GM12878 (cell line): ENCODE data around the gene CSK. TPM values are rescaled to one million over a fixed set of nuclear protein-coding genes. Genes with fewer than 3 reads are reported as not detected.

ENCODE experiments used
- ATAC-seq: fragments of 200-7000 bp; cut with Tn5 transposase; 3 replicates; pipeline ENCODE4 v1.9.1; 2020; ENCODE audit warnings: mild to moderate bottlenecking, moderate library complexity
- BruUV-seq: library from RNA; stranded (reverse); fragments of 400-500 nt; replicated peaks from 2 replicates; lab custom pipeline; 2021; lab: Mats Ljungman, UMichigan
- CTCF ChIA-PET: fragments of 300-600 bp; sonication (Branson Sonifier 250); formaldehyde crosslinking; extraction: SDS; loops from one replicate; lab custom pipeline; 2021; ENCODE audit warnings: inconsistent platforms; lab: Yijun Ruan, JAX
- POLR2A ChIA-PET: fragments of 350-600 bp; formaldehyde crosslinking; extraction: SDS; loops from one replicate; lab custom pipeline; 2021; ENCODE audit warnings: inconsistent platforms; lab: Charles Lee
- RAD21 ChIA-PET: fragments of 300-600 bp; sonication (Branson Sonifier 250); formaldehyde crosslinking; loops from one replicate; lab custom pipeline; 2023; ENCODE audit warnings: antibody characterized with exemption; ENCODE audit not compliant: unreplicated experiment; lab: Charles Lee
- SMC1A ChIA-PET: fragments of 300-600 bp; sonication (Branson Sonifier 250); formaldehyde crosslinking; loops from one replicate; lab custom pipeline; 2023; ENCODE audit not compliant: unreplicated experiment, uncharacterized antibody; lab: Charles Lee
- DNase-seq: peaks from one replicate; pipeline ENCODE4 v3.0.0-alpha.2; 2011; ENCODE audit warnings: low read depth, low spot score
- FAIRE-seq: peaks from 3 replicates; lab custom pipeline; 2011; peaks lifted over from hg19 to GRCh38; lab: Jason Lieb, UNC
- H2AFZ ChIP-seq: 2 replicates; pipeline ENCODE4 v1.6.0; 2011; ENCODE audit warnings: low read depth, low read length, control low read depth; ENCODE audit not compliant: control insufficient read depth
- H3K27ac ChIP-seq: 2 replicates; pipeline ENCODE4 v1.5.1; 2011; ENCODE audit warnings: control low read depth; ENCODE audit not compliant: control insufficient read depth, insufficient read depth
- H3K27me3 ChIP-seq, 2 experiments: replicated peaks in 1 of 2; 2 replicates each; pipeline versions ENCODE4 v1.6.0 to v1.6.1; 2011; ENCODE audit warnings: low read length in 1 of 2; ENCODE audit not compliant: control insufficient read depth in 2 of 2, insufficient read depth in 2 of 2
- H3K36me3 ChIP-seq, 2 experiments: 2 replicates each; pipeline ENCODE4 v1.5.1; 2011; ENCODE audit warnings: low read length in 1 of 2; ENCODE audit not compliant: control insufficient read depth in 2 of 2, insufficient read depth in 2 of 2
- H3K4me1 ChIP-seq: 2 replicates; pipeline ENCODE4 v1.6.1; 2011; ENCODE audit warnings: mild to moderate bottlenecking, low read length, moderate library complexity, mixed read lengths; ENCODE audit not compliant: control insufficient read depth, insufficient read depth
- H3K4me2 ChIP-seq: 2 replicates; pipeline ENCODE4 v1.6.0; 2011; ENCODE audit warnings: control low read depth; ENCODE audit not compliant: control insufficient read depth, insufficient read depth
- H3K4me3 ChIP-seq: fragments of 200-600 bp; sonication (generic); 2 replicates; pipeline ENCODE4 v1.5.1; 2016
- H3K79me2 ChIP-seq: 2 replicates; pipeline ENCODE4 v1.6.0; 2011; ENCODE audit warnings: low read length; ENCODE audit not compliant: control insufficient read depth, insufficient read depth
- H3K9ac ChIP-seq: 2 replicates; pipeline ENCODE4 v1.8.0; 2011; ENCODE audit warnings: low read length, control low read depth, mixed read lengths; ENCODE audit not compliant: control insufficient read depth, insufficient read depth
- H3K9me3 ChIP-seq: replicated peaks from 3 replicates; pipeline ENCODE4 v1.5.1; 2011; ENCODE audit warnings: mild to moderate bottlenecking, low read length; ENCODE audit not compliant: control insufficient read depth, insufficient read depth
- H4K20me1 ChIP-seq: 2 replicates; pipeline ENCODE4 v1.6.0; 2011; ENCODE audit not compliant: control insufficient read depth, insufficient read depth
- ASH2L ChIP-seq: fragments of 300-600, 200-600 bp; sonication (generic); IDR thresholded peaks from 2 replicates; pipeline ENCODE4 v1.6.1; 2017; ENCODE audit warnings: low read depth, mild to moderate bottlenecking, borderline replicate concordance
- ATF7 ChIP-seq: fragments of 450-650 bp; IDR thresholded peaks from 2 replicates; pipeline ENCODE4 v1.6.1; 2016; ENCODE audit warnings: low read depth, mild to moderate bottlenecking
- BRCA1 ChIP-seq: IDR thresholded peaks from 2 replicates; pipeline ENCODE4 v1.6.1; 2011; ENCODE audit warnings: low read depth, low read length, improper control_type of control experiment
- HCFC1 ChIP-seq: fragments of 150-350 bp; IDR thresholded peaks from 2 replicates; pipeline ENCODE4 v1.6.1; 2014; ENCODE audit warnings: low read length
- HDGF ChIP-seq: fragments of 450-650 bp; IDR thresholded peaks from 2 replicates; pipeline ENCODE4 v1.6.1; 2016; ENCODE audit warnings: antibody characterized with exemption
- HSF1 ChIP-seq: fragments of 150-350 bp; IDR thresholded peaks from 2 replicates; pipeline ENCODE4 v1.6.1; 2014; ENCODE audit warnings: mild to moderate bottlenecking, low read depth, low read length
- RB1 ChIP-seq: fragments of 450-650 bp; formaldehyde crosslinking; IDR thresholded peaks from 2 replicates; pipeline ENCODE4 v1.6.1; 2017; ENCODE audit warnings: mild to moderate bottlenecking, borderline replicate concordance
- SIN3A ChIP-seq: IDR thresholded peaks from 2 replicates; pipeline ENCODE4 v1.6.1; 2012; ENCODE audit warnings: low read depth, low read length, improper control_type of control experiment
- SRF ChIP-seq, 2 experiments: IDR thresholded peaks; 2 replicates each; pipeline ENCODE4 v1.6.1; 2011; ENCODE audit warnings: low read depth in 2 of 2, low read length in 2 of 2, mild to moderate bottlenecking in 1 of 2, moderate library complexity in 1 of 2
- TCF7 ChIP-seq: IDR thresholded peaks from 2 replicates; pipeline ENCODE4 v1.6.1; 2014; ENCODE audit warnings: antibody characterized with exemption, borderline replicate concordance
- ZZZ3 ChIP-seq: IDR thresholded peaks from 2 replicates; pipeline ENCODE4 v1.6.1; 2011; ENCODE audit warnings: low read depth; ENCODE audit not compliant: control insufficient read depth, insufficient read length
- WGBS: methylation state at CpG from one replicate; pipeline ENCODE4 v1.1.6; 2016; ENCODE audit warnings: low lambda C conversion rate; ENCODE audit not compliant: insufficient replicate concordance, insufficient coverage; ENCODE audit errors: missing lambda C conversion rate; 5-methylcytosine and 5-hydroxymethylcytosine counted together
- in situ Hi-C: fragments of 300-500 bp; cut with MboI; formaldehyde crosslinking; loops from 9 replicates; pipeline ENCODE4 v1.14.3; 2018; ENCODE audit warnings: mixed read lengths
- intact Hi-C: fragments of 100-400 bp; cut with micrococcal nuclease; formaldehyde crosslinking; loops from one replicate; pipeline ENCODE4 v1.14.2; 2022; ENCODE audit not compliant: unreplicated experiment
- polyA plus RNA-seq, 11 experiments: library from polyadenylated mRNA; depleted of rRNA in 4 of 11; unstranded in 6 of 11; stranded (reverse) in 5 of 11; fragments of >200 nt; fragmentation: Nextera tagmentation in 4 of 11; fragmentation: Illumina TruSeq in 1 of 11; extraction: Ambion mirVana in 4 of 11; extraction: Trizol in 1 of 11; gene quantifications; 1 replicate in 1 of 11; 2 replicates in 10 of 11; pipeline versions ENCODE4 v1.2.1 to v1.2.3, GENCODE V29; 2011 to 2016; ENCODE audit warnings: inconsistent platforms in 2 of 11, missing spikeins in 2 of 11, low read depth in 1 of 11
- total RNA-seq, 4 experiments: library from RNA; depleted of rRNA in 3 of 4; stranded (reverse); fragments of >200 nt in 3 of 4; fragmentation: Illumina TruSeq in 1 of 4; extraction: Trizol in 1 of 4; gene quantifications; 2 replicates each; pipeline versions ENCODE4 v1.2.1 to v1.2.3, GENCODE V29; 2013 to 2021
- TF ChIP-seq, protein P1 (sequence below): IDR thresholded peaks from 2 replicates; pipeline ENCODE4 v1.6.1; 2011; ENCODE audit warnings: low read depth, mild to moderate bottlenecking, low read length, moderate library complexity, borderline replicate concordance; ENCODE audit errors: extremely low read depth
- TF ChIP-seq, protein P2 (sequence below): fragments of 450-650 bp; IDR thresholded peaks from 2 replicates; pipeline ENCODE4 v1.6.1; 2017; ENCODE audit warnings: borderline replicate concordance

Gene CSK
- total and polyA plus RNA-seq, 10 of the 15 experiments (the other 5 are each of a cell fraction or from before 2014, with no cell fraction given) = 3.4 to 327 (median 75.8) TPM

DNA sequence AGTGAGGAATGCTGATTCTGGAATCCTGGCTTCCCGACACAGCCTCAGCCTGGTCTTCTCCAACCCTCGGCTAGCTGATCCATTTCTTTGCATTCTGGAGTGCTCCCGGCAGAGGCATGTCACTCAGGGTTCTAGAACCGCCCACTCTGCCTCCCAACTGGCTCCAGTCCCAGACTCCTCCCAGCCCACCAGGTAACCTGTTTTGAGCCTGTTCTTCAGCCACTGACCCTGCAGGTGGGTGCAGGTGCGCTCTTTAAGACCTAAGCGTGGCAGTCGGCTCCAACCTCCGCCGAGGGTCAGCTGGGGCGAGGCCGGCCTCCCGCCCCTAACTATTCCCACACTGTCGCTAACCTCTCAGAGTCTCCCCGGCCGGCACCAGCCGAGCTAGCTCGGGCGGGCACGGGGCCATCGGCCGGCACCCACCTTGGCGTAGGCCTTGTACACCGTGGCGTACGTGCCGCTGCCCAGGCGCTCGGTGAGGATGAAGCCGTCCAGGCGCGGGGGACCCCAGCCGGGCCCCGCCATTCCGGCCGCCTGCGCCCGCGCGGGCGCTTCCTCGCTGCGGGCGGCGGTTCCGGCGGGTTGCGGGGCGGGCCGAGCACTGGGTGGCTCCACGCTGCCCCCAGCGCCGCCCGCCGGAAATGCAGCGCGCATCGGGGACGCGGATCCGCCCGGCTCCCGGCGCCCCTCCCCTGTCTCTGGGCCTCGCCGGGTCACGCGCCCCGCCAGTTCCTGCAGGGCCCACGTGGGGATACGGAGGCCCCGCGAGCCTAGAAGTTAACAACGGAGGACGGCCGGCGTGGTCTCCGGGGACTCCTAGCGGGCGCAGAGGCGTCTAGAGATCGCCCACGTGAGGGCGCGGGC is 60.9 kb downstream of the CSK start, which contains the start of gene ULK3 (continued):
- TF ChIP-seq, protein P1, sequence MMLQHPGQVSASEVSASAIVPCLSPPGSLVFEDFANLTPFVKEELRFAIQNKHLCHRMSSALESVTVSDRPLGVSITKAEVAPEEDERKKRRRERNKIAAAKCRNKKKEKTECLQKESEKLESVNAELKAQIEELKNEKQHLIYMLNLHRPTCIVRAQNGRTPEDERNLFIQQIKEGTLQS = peak; percentile 73; the same call in 1 of the 2 replicates
- TF ChIP-seq, protein P2, sequence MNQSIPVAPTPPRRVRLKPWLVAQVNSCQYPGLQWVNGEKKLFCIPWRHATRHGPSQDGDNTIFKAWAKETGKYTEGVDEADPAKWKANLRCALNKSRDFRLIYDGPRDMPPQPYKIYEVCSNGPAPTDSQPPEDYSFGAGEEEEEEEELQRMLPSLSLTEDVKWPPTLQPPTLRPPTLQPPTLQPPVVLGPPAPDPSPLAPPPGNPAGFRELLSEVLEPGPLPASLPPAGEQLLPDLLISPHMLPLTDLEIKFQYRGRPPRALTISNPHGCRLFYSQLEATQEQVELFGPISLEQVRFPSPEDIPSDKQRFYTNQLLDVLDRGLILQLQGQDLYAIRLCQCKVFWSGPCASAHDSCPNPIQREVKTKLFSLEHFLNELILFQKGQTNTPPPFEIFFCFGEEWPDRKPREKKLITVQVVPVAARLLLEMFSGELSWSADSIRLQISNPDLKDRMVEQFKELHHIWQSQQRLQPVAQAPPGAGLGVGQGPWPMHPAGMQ = no peak
- TF ChIP-seq HCFC1 (no peak), ZZZ3 (no peak), SRF (IDR thresholded peaks at IDR 0.05; ENCODE audit: low read depth in 2 of 2, low read length in 2 of 2) (0 out of 4 replicates have a peak, but pooled peaks of 1 of the 2 experiments have one; percentile 16), SIN3A (peak; percentile 88)

GRCh38 chr15:74843445-74843828 is 61.6 kb downstream of the CSK start:
- intact Hi-C loops (loop anchor here (2.0 to 5.0 kb wide), 4 partner anchors 27 to 73 kb away; no protein-coding TSS in a partner anchor), in situ Hi-C loops (no loop called here)
- SMC1A ChIA-PET = interaction anchor here (0.5 to 6.1 kb wide), 5 partner anchors 27 to 72 kb away, joined by 4 to 43 read pairs (median 6); no protein-coding TSS in a partner anchor
- Histone ChIP-seq H3K4me1 (peaks cover 13% of the 10 kb centered on the region), H3K4me2 (peak overlapping the region; percentile 93), H2AFZ (peak overlapping the region; percentile 47), H3K36me3 (peaks cover 13 to 21% of the 10 kb centered on the region in 2 experiments; a peak in 3 of 4 replicates), H4K20me1 (no peaks in the 10 kb centered on the region), H3K27me3 (no peaks in the 10 kb centered on the region), H3K4me3 (peak overlapping the region; percentile 62), H3K79me2 (peaks cover 3% of the 10 kb centered on the region; the same call in 1 of the 2 replicates), H3K27ac (peak overlapping the region; percentile 80), H3K9me3 (no peaks in the 10 kb centered on the region), H3K9ac (peak overlapping the region; percentile 73)
- 16% methylated on average over 18 of the region's 18 CpGs for WGBS
- BruUV-seq = TSS peak; percentile 89
- CTCF ChIA-PET = interaction anchor here (1.0 to 6.2 kb wide), 8 partner anchors 8 to 74 kb away, joined by 3 to 59 read pairs (median 10); no protein-coding TSS in a partner anchor
- POLR2A ChIA-PET = interaction anchor here (0.5 to 1.6 kb wide), 7 partner anchors 13 to 58 kb away, joined by 3 to 10 read pairs (median 5); no protein-coding TSS in a partner anchor
- no peak for ATAC-seq
- no peak for DNase-seq
- RAD21 ChIA-PET = interaction anchor here (0.9 to 3.1 kb wide), 8 partner anchors 15 to 107 kb away, joined by 3 to 13 read pairs (median 8); partner anchors contain the start of gene FAM219B
- FAIRE-seq = no peak
- TF ChIP-seq RB1 (no peak), HSF1 (no peak), ASH2L (0 out of 2 replicates have a peak, but pooled peaks have one; percentile 8), HDGF (peak; percentile 40; the same call in 1 of the 2 replicates), TCF7 (no peak), ATF7 (peak; percentile 37; the same call in 1 of the 2 replicates), BRCA1 (no peak)
